Measurements from ENCODE around the gene CHST15. TPM values are rescaled to one million over a fixed set of nuclear protein-coding genes. Genes with fewer than 3 reads are reported as not detected.

The CHST15 gene
- total and polyA plus RNA-seq, 2 of the 8 experiments (the other 6 are each of a cell fraction or from before 2014, with no cell fraction given): 8.8 to 9.1 TPM

GRCh38 chr10:124128811-124129145 is 35.4 kb upstream of the CHST15 start (continued):
- no peak for TF ChIP-seq RBBP5 (IDR thresholded peaks at IDR 0.05; ENCODE audit: borderline replicate concordance, low read depth, low read length)
- no peak for TF ChIP-seq POLR2AphosphoS5 (IDR thresholded peaks at IDR 0.05; ENCODE audit: low read depth, low read length)
